Hepatocyte (in vitro differentiated cells): Measurements from ENCODE around the gene ZDHHC7.

Experiments used
- EZH2 ChIP-seq: fragments of 200-600 bp; sonication (generic); IDR thresholded peaks from 2 replicates; pipeline ENCODE4 v1.6.1; 2016; ENCODE audit warnings: antibody characterized with exemption, mild to moderate bottlenecking, borderline replicate concordance
- TF ChIP-seq, protein P1 (sequence below): fragments of 200-600 bp; sonication (generic); IDR thresholded peaks from 2 replicates; pipeline ENCODE4 v1.5.1; 2016; ENCODE audit warnings: antibody characterized with exemption, mild to moderate bottlenecking; ENCODE audit not compliant: poor library complexity

DNA sequence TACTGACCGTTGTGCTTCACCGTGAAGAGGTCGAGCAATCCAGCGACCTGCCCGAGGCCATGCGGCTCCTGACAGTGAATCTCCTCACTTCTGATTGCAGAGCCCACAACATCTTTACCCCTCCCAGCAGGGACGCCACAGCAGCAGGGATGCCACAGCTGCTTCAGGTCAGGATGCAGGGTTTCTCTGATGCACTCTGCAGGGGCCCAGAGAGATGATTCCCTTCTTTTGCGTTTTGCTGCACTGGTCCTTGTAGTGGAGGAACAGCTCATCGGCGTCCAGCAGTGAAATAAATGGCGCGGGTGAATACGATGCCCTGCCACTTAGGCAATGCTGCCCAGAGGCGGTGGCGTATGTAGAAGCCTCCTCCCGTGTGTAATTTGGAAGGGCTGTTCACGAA is 21.8 kb upstream of the ZDHHC7 start:
- TF ChIP-seq, protein P1, sequence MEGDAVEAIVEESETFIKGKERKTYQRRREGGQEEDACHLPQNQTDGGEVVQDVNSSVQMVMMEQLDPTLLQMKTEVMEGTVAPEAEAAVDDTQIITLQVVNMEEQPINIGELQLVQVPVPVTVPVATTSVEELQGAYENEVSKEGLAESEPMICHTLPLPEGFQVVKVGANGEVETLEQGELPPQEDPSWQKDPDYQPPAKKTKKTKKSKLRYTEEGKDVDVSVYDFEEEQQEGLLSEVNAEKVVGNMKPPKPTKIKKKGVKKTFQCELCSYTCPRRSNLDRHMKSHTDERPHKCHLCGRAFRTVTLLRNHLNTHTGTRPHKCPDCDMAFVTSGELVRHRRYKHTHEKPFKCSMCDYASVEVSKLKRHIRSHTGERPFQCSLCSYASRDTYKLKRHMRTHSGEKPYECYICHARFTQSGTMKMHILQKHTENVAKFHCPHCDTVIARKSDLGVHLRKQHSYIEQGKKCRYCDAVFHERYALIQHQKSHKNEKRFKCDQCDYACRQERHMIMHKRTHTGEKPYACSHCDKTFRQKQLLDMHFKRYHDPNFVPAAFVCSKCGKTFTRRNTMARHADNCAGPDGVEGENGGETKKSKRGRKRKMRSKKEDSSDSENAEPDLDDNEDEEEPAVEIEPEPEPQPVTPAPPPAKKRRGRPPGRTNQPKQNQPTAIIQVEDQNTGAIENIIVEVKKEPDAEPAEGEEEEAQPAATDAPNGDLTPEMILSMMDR = no peak
- TF ChIP-seq EZH2 = no peak
